K562 (cell line): Measurements from ENCODE around the gene ZMYND8. TPM values are rescaled to one million over a fixed set of nuclear protein-coding genes. Genes with fewer than 3 reads are reported as not detected.

Source experiments
- BCL6 ChIP-seq: fragments of 250-450 bp; sonication (Bioruptor Pico); IDR thresholded peaks from 2 replicates; pipeline ENCODE4 v1.4.0; 2020
- FOXM1 ChIP-seq, 2 experiments: fragments of 450-650 bp in 1 of 2; sonication (generic) in 1 of 2; formaldehyde crosslinking in 1 of 2; IDR thresholded peaks; 2 replicates each; pipeline versions ENCODE4 v1.6.1 to v1.9.0; 2017 to 2022; ENCODE audit warnings: low read depth in 2 of 2, mild to moderate bottlenecking in 2 of 2, missing genetic modification reagents in 1 of 2, moderate library complexity in 1 of 2
- NCOA4 ChIP-seq: fragments of 450-650 bp; IDR thresholded peaks from 2 replicates; pipeline ENCODE4 v1.6.1; 2018; ENCODE audit warnings: mild to moderate bottlenecking; ENCODE audit not compliant: partially characterized antibody
- NCOR1 ChIP-seq: fragments of 450-650 bp; IDR thresholded peaks from 2 replicates; pipeline ENCODE4 v1.6.1; 2016; ENCODE audit warnings: mild to moderate bottlenecking, moderate library complexity
- RFX7 ChIP-seq: fragments of 250-450 bp; sonication (Bioruptor Pico); IDR thresholded peaks from 2 replicates; pipeline ENCODE4 v1.5.1; 2021; ENCODE audit warnings: mild to moderate bottlenecking
- SMAD3 ChIP-seq: fragments of 450-650 bp; formaldehyde crosslinking; conservative IDR thresholded peaks from 2 replicates; pipeline ENCODE4 v1.4.0; 2020; ENCODE audit warnings: mild to moderate bottlenecking
- ZNF174 ChIP-seq: fragments of 250-450 bp; sonication (Bioruptor Pico); IDR thresholded peaks from 2 replicates; pipeline ENCODE4 v1.4.0; 2020; ENCODE audit warnings: mild to moderate bottlenecking
- ZNF24 ChIP-seq: fragments of 450-650 bp; IDR thresholded peaks from 2 replicates; pipeline ENCODE4 v1.6.1; 2016
- polyA plus RNA-seq, 8 experiments: library from polyadenylated mRNA; depleted of rRNA in 4 of 8; stranded (reverse) in 5 of 8; unstranded in 3 of 8; fragments of >200 nt; fragmentation: Nextera tagmentation in 2 of 8; fragmentation: Illumina TruSeq in 1 of 8; extraction: Ambion mirVana in 2 of 8; extraction: Trizol in 1 of 8; gene quantifications; 2 replicates each; pipeline versions ENCODE4 v1.2.1 to v1.2.3, GENCODE V29; 2011 to 2014; ENCODE audit warnings: inconsistent platforms in 1 of 8, missing spikeins in 1 of 8
- total RNA-seq, 7 experiments: library from RNA; depleted of rRNA in 6 of 7; stranded (reverse); fragments of >200 nt in 6 of 7; fragmentation: Illumina TruSeq in 2 of 7; extraction: Trizol in 2 of 7; gene quantifications; 2 replicates each; pipeline versions ENCODE4 v1.2.1 to v1.2.3, GENCODE V29; 2011 to 2021; ENCODE audit warnings: low replicate concordance in 1 of 7
- TF ChIP-seq, protein P1 (sequence below), 2 experiments: fragments of 450-650 bp; IDR thresholded peaks; 2 replicates each; pipeline ENCODE4 v1.6.1; 2016; ENCODE audit warnings: mild to moderate bottlenecking in 2 of 2, borderline replicate concordance in 1 of 2, low read depth in 1 of 2, moderate library complexity in 1 of 2
- TF ChIP-seq, protein P2 (sequence below): sonication (generic); formaldehyde crosslinking; IDR thresholded peaks from 2 replicates; pipeline ENCODE4 v1.4.0; 2020; ENCODE audit warnings: mild to moderate bottlenecking, missing genetic modification reagents
- TF ChIP-seq, protein P3 (sequence below): fragments of 450-650 bp; IDR thresholded peaks from 2 replicates; pipeline ENCODE4 v1.6.1; 2016; ENCODE audit warnings: missing biosample characterization, missing genetic modification characterization
- TF ChIP-seq, protein P4 (sequence below), 2 experiments: fragments of 450-650 bp; IDR thresholded peaks; 2 replicates each; pipeline ENCODE4 v1.6.1; 2016
- TF ChIP-seq, protein P5 (sequence below), 2 experiments: fragments of 450-650 bp; conservative IDR thresholded peaks; 2 replicates each; pipeline ENCODE4 v1.6.1; 2017; ENCODE audit warnings: mild to moderate bottlenecking in 2 of 2, moderate library complexity in 2 of 2

The ZMYND8 gene
- total and polyA plus RNA-seq, 9 of the 15 experiments (the other 6 are each of a cell fraction or from before 2014, with no cell fraction given) = 31.8 to 148 (median 71.9) TPM

DNA sequence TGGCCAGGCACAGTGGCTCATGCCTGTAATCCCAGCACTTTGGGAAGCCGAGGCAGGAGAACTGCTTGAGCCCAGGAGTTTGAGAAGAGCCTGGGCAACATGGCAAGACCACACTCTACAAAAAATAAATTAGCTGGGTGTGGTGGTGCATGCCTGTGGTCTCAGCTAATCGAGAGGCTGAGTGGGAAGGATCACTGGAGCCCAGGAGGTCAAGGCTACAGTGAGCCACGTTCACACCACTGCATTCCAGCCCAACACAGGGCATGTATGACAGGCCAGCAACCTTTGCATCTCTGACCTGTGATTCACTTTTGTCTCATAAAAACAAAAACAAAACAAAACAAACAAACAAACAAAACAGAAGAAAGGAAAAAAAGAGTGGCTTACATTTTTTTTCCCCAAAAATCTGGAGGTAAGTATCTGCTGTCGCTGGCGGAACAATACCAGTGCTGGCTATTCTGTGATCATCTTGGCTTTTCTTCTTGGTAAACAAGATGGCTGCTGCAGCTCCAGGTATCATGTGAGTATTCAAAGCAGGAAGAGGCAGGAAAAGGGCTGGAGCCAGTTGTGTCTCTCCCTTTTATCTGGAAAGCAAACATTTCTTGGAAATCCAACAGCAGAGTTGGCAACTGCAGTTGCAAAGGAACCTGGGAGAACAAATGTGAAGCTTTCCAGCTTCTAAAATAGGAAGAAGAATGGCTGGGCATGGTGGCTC is 40.4 kb upstream of the ZMYND8 start (continued):
- no peak for TF ChIP-seq NCOR1
- TF ChIP-seq BCL6 (CRISPR knock-in tag) = no peak
- TF ChIP-seq, protein P1, sequence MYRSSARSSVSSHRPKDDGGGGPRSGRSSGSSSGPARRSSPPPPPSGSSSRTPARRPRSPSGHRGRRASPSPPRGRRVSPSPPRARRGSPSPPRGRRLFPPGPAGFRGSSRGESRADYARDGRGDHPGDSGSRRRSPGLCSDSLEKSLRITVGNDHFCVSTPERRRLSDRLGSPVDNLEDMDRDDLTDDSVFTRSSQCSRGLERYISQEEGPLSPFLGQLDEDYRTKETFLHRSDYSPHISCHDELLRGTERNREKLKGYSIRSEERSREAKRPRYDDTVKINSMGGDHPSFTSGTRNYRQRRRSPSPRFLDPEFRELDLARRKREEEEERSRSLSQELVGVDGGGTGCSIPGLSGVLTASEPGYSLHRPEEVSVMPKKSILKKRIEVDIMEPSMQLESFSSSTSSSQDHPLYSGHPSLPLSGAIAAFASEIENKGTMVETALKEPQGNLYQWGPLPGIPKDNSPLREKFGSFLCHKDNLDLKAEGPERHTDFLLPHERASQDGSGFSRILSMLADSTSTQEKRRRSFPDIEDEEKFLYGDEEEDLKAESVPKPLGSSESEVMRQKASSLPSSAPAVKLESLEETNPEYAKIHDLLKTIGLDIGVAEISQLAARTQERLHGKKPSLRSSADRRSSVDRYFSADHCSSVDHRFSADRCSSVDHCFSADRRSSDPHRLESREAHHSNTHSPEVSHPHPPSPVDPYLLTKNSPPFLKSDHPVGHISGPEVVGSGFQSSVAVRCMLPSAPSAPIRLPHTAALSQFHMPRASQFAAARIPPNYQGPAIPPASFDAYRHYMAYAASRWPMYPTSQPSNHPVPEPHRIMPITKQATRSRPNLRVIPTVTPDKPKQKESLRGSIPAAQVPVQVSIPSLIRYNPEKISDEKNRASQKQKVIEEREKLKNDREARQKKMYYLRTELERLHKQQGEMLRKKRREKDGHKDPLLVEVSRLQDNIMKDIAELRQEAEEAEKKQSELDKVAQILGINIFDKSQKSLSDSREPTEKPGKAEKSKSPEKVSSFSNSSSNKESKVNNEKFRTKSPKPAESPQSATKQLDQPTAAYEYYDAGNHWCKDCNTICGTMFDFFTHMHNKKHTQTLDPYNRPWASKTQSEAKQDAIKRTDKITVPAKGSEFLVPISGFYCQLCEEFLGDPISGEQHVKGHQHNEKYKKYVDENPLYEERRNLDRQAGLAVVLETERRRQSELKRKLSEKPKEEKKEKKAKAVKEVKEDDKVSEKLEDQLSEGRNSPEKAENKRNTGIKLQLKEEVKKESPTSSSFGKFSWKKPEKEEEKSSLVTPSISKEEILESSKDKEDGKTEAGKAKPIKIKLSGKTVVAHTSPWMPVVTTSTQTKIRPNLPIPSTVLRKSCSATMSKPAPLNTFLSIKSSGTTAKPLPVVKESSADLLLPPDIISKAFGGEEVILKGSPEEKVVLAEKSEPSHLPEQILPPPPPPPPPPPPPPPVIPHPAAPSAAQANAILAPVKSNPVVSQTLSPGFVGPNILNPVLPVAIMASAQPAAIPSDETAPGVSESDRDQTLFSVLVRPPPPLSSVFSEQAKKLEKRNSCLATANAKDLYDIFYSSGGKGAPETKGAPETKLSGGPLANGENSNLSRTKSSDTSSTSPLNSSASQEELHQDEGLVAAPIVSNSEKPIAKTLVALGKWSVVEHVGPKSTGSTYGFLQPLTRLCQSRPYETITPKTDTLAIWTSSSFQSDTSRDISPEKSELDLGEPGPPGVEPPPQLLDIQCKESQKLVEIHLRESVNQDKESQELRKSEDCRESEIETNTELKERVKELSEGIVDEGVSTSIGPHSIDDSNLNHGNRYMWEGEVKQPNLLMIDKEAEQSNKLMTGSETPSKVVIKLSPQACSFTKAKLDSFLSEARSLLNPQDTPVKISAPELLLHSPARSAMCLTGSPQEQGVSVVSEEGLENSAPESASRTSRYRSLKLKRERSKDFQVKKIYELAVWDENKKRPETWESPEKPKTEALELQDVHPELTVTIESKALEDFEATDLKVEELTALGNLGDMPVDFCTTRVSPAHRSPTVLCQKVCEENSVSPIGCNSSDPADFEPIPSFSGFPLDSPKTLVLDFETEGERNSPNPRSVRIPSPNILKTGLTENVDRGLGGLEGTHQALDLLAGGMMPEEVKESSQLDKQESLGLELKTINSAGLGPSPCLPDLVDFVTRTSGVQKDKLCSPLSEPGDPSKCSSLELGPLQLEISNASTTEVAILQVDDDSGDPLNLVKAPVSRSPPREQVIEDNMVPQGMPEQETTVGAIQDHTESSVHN (IDR thresholded peaks at IDR 0.05; ENCODE audit: borderline replicate concordance in 1 of 2, low read depth in 1 of 2) = no peak
- TF ChIP-seq ZNF24 = no peak
- TF ChIP-seq RFX7 (CRISPR knock-in tag) = no peak
- TF ChIP-seq ZNF174 (CRISPR knock-in tag) = no peak
- no peak for TF ChIP-seq FOXM1 (IDR thresholded peaks at IDR 0.05; ENCODE audit: low read depth)
- TF ChIP-seq FOXM1 (CRISPR knock-in tag; IDR thresholded peaks at IDR 0.05; ENCODE audit: low read depth) = no peak
- TF ChIP-seq, protein P2, sequence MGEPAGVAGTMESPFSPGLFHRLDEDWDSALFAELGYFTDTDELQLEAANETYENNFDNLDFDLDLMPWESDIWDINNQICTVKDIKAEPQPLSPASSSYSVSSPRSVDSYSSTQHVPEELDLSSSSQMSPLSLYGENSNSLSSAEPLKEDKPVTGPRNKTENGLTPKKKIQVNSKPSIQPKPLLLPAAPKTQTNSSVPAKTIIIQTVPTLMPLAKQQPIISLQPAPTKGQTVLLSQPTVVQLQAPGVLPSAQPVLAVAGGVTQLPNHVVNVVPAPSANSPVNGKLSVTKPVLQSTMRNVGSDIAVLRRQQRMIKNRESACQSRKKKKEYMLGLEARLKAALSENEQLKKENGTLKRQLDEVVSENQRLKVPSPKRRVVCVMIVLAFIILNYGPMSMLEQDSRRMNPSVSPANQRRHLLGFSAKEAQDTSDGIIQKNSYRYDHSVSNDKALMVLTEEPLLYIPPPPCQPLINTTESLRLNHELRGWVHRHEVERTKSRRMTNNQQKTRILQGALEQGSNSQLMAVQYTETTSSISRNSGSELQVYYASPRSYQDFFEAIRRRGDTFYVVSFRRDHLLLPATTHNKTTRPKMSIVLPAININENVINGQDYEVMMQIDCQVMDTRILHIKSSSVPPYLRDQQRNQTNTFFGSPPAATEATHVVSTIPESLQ = no peak
- TF ChIP-seq, protein P3, sequence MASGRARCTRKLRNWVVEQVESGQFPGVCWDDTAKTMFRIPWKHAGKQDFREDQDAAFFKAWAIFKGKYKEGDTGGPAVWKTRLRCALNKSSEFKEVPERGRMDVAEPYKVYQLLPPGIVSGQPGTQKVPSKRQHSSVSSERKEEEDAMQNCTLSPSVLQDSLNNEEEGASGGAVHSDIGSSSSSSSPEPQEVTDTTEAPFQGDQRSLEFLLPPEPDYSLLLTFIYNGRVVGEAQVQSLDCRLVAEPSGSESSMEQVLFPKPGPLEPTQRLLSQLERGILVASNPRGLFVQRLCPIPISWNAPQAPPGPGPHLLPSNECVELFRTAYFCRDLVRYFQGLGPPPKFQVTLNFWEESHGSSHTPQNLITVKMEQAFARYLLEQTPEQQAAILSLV = no peak
- no peak for TF ChIP-seq SMAD3 (CRISPR knock-in tag)
- no peak for TF ChIP-seq NCOA4
- TF ChIP-seq, protein P4, sequence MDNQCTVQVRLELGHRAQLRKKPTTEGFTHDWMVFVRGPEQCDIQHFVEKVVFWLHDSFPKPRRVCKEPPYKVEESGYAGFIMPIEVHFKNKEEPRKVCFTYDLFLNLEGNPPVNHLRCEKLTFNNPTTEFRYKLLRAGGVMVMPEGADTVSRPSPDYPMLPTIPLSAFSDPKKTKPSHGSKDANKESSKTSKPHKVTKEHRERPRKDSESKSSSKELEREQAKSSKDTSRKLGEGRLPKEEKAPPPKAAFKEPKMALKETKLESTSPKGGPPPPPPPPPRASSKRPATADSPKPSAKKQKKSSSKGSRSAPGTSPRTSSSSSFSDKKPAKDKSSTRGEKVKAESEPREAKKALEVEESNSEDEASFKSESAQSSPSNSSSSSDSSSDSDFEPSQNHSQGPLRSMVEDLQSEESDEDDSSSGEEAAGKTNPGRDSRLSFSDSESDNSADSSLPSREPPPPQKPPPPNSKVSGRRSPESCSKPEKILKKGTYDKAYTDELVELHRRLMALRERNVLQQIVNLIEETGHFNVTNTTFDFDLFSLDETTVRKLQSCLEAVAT (IDR thresholded peaks at IDR 0.05) = no peak
- TF ChIP-seq, protein P5, sequence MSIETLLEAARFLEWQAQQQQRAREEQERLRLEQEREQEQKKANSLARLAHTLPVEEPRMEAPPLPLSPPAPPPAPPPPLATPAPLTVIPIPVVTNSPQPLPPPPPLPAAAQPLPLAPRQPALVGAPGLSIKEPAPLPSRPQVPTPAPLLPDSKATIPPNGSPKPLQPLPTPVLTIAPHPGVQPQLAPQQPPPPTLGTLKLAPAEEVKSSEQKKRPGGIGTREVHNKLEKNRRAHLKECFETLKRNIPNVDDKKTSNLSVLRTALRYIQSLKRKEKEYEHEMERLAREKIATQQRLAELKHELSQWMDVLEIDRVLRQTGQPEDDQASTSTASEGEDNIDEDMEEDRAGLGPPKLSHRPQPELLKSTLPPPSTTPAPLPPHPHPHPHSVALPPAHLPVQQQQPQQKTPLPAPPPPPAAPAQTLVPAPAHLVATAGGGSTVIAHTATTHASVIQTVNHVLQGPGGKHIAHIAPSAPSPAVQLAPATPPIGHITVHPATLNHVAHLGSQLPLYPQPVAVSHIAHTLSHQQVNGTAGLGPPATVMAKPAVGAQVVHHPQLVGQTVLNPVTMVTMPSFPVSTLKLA (conservative IDR thresholded peaks at IDR 0.05) = no peak
